OCI-LY3 (cell line): ENCODE measurements around the gene FZD2.
A peak's percentile ranks its signal among the peaks of the same experiment; 100 is the strongest.

ENCODE experiments used
- EZH2phosphoT487 ChIP-seq: fragments of 200-600 bp; shearing (Covaris generic); IDR thresholded peaks from 2 replicates; pipeline ENCODE4 v1.6.1; 2018; ENCODE audit warnings: antibody characterized with exemption, mixed run types, low read depth
- TF ChIP-seq, protein P1 (sequence below): fragments of 200-600, 300-600 bp; sonication (generic); IDR thresholded peaks from 2 replicates; pipeline ENCODE4 v1.5.1; 2014; ENCODE audit warnings: antibody characterized with exemption, low read length, low read depth

DNA sequence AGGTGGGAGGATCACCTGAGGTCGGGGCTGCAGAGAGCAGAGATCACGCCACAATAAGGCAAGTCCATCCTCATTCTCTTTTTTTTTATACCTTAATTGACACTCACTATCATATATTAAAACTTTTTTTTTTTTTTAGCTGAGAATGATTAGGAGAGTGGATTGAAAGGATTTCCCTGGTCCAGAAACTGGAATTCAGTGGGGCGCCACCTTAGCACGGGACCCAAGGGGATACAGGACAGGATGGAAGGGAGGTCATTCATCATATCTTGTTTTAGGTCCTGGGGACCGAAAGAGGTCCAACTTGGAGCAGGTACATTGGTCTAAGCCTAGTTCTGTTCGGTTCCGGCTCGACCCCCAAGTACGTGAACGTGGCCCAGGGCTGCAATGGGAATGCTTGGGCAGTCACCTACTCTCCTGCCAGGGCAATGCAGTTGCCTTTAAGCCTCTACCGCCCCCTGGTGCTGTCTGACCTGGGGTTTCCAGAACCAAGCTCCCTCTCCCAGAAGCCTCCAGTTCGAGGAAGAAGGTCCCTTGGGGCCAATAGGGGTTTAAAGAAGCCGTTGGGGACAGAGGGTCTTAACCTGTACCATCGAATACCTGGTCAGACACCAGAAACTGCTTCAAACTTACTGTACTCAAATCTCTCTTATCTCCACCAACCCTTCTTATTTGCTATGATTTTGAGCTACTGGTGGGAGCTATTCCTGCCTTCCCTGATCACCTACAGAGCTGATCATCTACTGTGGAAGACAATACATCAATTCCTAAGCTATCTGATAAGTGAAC, 34.2 kb upstream of the FZD2 start:
- TF ChIP-seq, protein P1, sequence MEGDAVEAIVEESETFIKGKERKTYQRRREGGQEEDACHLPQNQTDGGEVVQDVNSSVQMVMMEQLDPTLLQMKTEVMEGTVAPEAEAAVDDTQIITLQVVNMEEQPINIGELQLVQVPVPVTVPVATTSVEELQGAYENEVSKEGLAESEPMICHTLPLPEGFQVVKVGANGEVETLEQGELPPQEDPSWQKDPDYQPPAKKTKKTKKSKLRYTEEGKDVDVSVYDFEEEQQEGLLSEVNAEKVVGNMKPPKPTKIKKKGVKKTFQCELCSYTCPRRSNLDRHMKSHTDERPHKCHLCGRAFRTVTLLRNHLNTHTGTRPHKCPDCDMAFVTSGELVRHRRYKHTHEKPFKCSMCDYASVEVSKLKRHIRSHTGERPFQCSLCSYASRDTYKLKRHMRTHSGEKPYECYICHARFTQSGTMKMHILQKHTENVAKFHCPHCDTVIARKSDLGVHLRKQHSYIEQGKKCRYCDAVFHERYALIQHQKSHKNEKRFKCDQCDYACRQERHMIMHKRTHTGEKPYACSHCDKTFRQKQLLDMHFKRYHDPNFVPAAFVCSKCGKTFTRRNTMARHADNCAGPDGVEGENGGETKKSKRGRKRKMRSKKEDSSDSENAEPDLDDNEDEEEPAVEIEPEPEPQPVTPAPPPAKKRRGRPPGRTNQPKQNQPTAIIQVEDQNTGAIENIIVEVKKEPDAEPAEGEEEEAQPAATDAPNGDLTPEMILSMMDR = peak; percentile 82
- TF ChIP-seq EZH2phosphoT487 = no peak
